Left renal pelvis (tissue), 4 donors: Measurements from ENCODE around the gene KLHL29. TPM values are rescaled to one million over a fixed set of nuclear protein-coding genes. Genes with fewer than 3 reads are reported as not detected.

Experiments used
- DNase-seq, 4 donors: peaks; one replicate each; pipeline ENCODE4 v3.0.0-alpha.2; 2013; ENCODE audit warnings: low read depth in 4 of 4, low spot score in 3 of 4
- polyA plus RNA-seq, 4 donors: library from polyadenylated mRNA; unstranded; fragments of 120-200 nt; gene quantifications; one replicate each; pipeline ENCODE4 v1.2.1, GENCODE V29; 2013; ENCODE audit not compliant: insufficient read length in 4 of 4

KLHL29 gene
- polyA plus RNA-seq, 4 donors: 7.5 to 11.6 (median 11.1) TPM

- DNase-seq: no peak
Measured at GRCh38 chr2:23445450-23445868, 60.5 kb downstream of the KLHL29 start.

GRCh38 chr2:23446916-23447315 is 61.9 kb downstream of the KLHL29 start:
- no peak for DNase-seq

GRCh38 chr2:23447405-23447804 is 62.4 kb downstream of the KLHL29 start:
- no peak for DNase-seq

- DNase-seq: no peak
Measured at GRCh38 chr2:23448906-23449305, 63.9 kb downstream of the KLHL29 start.

- no peak for DNase-seq
Measured at GRCh38 chr2:23449413-23449812, 64.4 kb downstream of the KLHL29 start.

DNA sequence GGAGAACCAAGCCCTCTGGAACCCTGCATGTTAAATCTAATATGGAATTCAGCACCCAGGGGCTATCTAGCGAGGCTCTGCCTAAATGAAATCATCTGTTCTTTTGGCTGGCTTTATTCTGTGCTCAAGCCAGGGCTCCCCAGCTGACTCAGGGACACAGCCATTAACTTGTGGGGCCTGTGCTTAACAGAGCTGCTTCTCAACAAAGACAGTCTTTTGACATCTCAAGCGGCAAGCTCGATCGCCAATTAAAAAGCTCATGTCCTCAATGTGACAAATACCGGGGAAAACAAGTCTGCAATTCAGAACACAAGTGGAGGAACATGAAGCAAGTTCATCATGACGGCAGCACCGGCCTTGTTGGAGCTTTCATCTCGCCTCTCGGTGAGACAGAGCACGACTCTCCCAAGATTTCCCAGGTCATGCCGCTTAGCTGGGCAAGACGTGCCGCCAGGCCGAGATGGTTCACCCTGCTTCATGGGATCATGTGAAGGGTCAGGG is 64.9 kb downstream of the KLHL29 start:
- no peak for DNase-seq

GRCh38 chr2:23452372-23452771 is 67.4 kb downstream of the KLHL29 start:
- DNase-seq: no peak

GRCh38 chr2:23452853-23453420 is 68.0 kb downstream of the KLHL29 start:
- no peak for DNase-seq

DNA sequence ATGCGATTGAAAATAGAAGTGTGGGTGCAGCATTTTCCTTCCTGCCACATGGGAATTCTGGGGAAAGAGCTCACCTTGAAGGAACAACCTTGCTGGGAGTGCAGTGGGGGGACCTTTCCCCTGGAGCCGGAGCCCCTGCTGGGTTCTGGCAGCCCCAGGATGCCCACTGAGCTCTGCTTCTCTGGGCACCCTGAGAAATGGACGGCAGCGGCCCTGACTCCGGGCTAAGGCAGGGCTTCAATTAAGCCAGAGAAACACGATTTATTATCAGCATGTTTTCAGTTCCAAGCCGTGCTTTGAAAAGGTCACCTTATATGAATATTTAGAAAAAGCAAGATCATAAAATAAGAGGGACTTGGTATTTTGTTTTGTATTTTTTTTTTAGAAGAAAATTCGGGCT is 68.5 kb downstream of the KLHL29 start:
- DNase-seq: no peak

- DNase-seq: no peak
Measured at GRCh38 chr2:23453836-23454460, 69.0 kb downstream of the KLHL29 start.

DNA sequence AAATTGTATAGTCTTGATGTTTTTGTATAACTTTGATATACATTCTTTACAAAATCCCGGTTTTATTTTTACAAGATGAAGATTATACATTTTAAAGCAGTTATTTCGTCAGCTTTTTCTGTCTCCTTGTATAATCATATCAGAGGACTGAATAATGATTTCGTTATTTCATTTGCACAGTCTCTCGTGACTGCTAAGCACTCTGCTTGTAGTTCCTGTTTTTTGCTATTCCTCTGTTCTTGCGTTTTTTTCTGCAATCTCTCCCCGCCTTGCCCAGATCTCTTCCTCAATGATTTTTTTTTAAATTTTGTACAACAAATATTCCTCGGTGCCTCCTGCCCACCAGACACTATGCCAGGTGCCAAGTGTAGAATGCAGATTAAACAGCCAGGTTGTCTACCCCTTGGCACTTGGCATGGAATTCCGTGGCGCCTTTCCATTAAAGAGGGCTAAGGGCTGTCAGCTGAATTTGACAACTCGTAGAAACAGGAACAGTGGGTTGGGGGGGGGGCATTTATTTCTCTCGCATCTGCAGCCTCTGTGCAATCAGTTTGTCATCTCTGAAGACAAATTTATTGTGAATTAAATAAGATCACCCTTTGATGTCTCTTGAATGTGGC is 69.6 kb downstream of the KLHL29 start:
- DNase-seq: no peak

DNA sequence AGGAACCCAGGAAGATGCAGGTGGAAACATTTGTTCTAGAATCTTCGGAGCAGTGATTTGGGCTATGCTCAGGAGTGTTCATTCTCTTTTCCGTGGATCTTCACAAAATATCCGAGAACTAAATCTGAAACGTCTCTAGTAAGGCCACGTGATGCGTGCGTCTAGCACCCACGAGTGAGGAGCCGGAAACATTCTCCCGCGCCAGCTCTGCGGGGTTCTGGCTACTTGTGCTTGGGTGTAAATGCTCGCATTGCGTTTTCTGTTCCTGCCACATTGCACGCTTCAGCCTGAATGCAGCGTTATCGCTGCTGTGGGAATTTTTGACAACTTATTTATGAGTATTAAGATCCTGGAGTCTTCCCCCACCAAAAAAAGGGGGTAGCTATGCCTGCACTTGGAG is 71.4 kb downstream of the KLHL29 start:
- no peak for DNase-seq

DNA sequence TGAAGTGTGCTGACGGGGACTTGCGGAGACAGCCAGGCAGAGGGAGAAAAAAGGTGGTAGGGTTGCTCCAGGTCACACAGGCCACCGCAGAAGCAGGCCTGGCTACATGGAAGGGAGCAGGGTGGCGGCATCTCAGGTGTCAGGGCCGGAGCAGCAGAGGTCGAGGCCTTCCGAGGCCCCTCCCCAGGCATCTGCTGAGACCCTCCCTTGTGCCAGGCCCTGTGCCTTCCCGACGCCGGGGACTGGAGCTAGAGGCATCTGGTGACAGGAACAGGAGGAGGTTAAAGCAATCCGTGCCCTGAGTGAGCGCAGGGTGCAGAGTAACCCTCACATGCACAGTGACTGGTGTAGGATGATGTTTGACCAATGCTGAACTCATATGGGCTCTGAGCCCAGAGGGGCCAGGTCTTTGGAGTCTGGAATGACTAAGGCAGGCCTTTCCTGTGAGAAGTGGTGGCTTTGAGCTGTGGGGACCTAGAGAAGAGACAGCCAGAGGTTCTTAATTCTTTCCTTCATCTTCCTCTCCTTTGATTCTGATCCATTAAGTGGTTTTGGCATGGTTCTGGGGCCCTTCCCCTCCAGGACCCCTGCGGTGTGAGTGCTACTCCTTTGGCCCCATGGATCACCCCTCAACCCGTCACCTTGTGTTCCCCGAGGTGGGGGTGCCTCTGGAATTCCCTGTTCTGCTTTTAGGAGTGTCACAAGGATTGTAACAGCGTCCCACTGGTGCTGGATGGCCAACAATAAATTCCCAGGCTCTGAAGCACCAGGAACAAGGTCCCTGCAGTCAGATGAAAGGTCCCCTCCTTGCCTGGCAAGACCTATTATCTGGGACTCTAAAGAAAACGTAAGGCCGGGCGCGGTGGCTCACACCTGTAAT is 72.1 kb downstream of the KLHL29 start:
- no peak for DNase-seq

GRCh38 chr2:23457990-23458682 is 73.2 kb downstream of the KLHL29 start:
- no peak for DNase-seq

GRCh38 chr2:23459032-23459431 is 74.1 kb downstream of the KLHL29 start:
- no peak for DNase-seq

DNA sequence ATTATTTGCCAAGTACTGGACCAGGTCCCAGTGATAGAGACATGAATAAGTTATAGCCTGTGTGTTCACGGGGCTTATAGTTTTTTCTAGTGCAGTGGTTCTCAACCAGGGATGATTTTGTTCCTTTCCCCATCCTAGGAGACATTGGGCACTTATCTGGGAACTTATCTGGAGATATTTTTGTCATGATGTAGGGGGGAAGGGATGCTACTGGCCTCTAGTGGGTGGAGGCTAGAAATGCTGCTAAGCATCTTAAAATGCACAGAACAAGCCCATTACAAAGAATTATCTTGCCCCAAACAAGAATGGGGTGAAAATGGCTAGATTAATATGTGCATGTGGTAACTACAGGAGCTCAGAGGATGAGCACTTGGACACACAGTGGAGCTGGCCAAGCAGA is 75.2 kb downstream of the KLHL29 start:
- no peak for DNase-seq

- DNase-seq: no peak
Measured at GRCh38 chr2:23460993-23461392, 76.0 kb downstream of the KLHL29 start.

- DNase-seq: no peak
Measured at GRCh38 chr2:23464156-23464555, 79.2 kb downstream of the KLHL29 start.

DNA sequence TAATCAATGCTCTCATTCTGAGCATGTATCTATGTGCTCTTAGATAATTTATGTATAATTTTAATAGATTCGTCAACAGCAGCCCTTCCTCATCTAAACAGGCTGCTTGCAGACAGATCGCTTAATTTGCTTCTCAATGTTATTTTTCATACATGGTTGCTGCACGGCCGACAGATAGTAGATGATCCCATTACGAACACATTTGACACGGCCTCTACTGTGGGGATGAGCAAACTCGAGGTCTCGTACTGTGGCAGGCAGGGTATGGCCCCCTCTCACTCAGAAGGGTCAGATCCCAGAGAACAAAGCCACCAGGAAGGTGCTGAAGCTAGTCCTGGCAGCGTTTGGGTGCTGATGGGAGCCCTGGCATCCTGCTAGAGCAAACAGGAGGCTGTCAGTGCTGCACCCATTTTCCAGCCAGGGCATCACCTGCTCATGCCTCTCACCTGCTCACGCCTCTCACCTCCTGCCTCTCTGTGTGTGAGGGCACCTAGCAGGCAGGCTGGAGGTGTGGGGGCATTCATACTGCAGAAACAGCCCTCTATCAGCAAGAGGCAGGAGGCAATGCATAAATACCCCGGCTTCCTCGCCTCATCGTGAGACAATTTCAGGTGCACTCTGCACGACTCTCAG is 80.0 kb downstream of the KLHL29 start:
- DNase-seq: no peak

GRCh38 chr2:23465936-23466335 is 81.0 kb downstream of the KLHL29 start:
- DNase-seq: no peak
